Keratinocyte (primary cell): Measurements from ENCODE around the gene DENND5B.

Experiments used
- EZH2 ChIP-seq: IDR thresholded peaks from one replicate; pipeline ENCODE4 v1.6.1; 2012; ENCODE audit warnings: inconsistent platforms, mild to moderate bottlenecking, low read length, moderate library complexity
- TF ChIP-seq, protein P1 (sequence below), 3 experiments: IDR thresholded peaks in 1 of 3; conservative IDR thresholded peaks in 1 of 3; optimal IDR thresholded peaks in 1 of 3; 2 replicates in 2 of 3; 3 replicates in 1 of 3; pipeline versions ENCODE3 to v1.5.1; 2011; ENCODE audit warnings: low read length in 3 of 3, mild to moderate bottlenecking in 3 of 3, moderate library complexity in 2 of 3, control low read depth in 1 of 3, inconsistent platforms in 1 of 3; ENCODE audit not compliant: insufficient read depth in 2 of 3; ENCODE audit errors: extremely low read depth in 1 of 3

DNA sequence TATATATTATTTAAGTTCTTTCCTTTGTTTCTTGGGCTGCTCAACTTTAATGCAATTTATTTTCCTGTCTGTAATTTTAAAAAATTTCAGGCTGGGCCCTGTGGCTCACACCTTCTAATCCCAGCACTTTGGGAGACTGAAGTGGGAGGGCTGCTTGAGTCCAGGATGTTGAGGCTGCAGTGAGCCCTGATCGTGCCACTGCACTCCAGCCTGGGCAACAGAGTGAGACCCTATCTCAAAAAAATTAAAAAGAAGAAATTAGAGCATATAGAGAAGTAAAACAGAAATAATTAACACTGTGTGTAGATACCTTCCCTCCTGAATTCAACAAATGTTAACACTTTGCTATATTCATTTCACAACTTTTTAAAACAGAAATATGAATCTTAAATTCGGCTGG, 74.2 kb downstream of the DENND5B start:
- TF ChIP-seq, protein P1, sequence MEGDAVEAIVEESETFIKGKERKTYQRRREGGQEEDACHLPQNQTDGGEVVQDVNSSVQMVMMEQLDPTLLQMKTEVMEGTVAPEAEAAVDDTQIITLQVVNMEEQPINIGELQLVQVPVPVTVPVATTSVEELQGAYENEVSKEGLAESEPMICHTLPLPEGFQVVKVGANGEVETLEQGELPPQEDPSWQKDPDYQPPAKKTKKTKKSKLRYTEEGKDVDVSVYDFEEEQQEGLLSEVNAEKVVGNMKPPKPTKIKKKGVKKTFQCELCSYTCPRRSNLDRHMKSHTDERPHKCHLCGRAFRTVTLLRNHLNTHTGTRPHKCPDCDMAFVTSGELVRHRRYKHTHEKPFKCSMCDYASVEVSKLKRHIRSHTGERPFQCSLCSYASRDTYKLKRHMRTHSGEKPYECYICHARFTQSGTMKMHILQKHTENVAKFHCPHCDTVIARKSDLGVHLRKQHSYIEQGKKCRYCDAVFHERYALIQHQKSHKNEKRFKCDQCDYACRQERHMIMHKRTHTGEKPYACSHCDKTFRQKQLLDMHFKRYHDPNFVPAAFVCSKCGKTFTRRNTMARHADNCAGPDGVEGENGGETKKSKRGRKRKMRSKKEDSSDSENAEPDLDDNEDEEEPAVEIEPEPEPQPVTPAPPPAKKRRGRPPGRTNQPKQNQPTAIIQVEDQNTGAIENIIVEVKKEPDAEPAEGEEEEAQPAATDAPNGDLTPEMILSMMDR (optimal IDR thresholded peaks at IDR 0.05 in 1 of 3, IDR thresholded peaks at IDR 0.05 in 1 of 3, conservative IDR thresholded peaks at IDR 0.05 in 1 of 3; ENCODE audit: extremely low read depth in 1 of 3, insufficient read depth in 2 of 3, low read length in 3 of 3), result no peak
- TF ChIP-seq EZH2, result no peak
